Globus pallidus (tissue), 1 donor: ENCODE measurements around the gene ZIC4.

Experiments
- DNase-seq: peaks from one replicate; pipeline ENCODE4 v3.0.0-alpha.2; 2015; ENCODE audit warnings: low spot score

The ZIC4 gene

GRCh38 chr3:147351301-147351700 is 55.0 kb downstream of the ZIC4 start:
- no peak for DNase-seq

- no peak for DNase-seq
Measured at GRCh38 chr3:147348976-147349375, 57.4 kb downstream of the ZIC4 start.

DNA sequence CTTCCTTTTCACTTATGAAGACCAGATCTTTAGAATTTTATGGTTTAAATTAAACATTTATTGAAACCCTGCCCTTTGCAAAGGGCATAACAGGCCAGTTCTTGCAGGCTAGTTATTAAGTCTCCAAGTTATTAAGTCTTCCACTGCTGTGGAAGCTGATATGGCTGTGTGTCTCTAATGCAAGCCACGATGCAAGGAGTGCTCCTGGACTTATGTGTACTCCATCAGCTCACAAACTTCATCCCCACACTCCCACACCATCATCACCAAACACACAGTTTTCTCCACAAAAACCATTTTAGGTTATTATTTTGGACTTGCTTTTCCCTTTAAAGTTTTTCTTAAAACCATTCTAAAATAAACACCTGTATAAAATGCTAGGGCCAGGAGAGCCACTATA is 62.4 kb downstream of the ZIC4 start:
- DNase-seq: no peak

GRCh38 chr3:147341727-147342126 is 64.6 kb downstream of the ZIC4 start:
- DNase-seq: no peak

DNA sequence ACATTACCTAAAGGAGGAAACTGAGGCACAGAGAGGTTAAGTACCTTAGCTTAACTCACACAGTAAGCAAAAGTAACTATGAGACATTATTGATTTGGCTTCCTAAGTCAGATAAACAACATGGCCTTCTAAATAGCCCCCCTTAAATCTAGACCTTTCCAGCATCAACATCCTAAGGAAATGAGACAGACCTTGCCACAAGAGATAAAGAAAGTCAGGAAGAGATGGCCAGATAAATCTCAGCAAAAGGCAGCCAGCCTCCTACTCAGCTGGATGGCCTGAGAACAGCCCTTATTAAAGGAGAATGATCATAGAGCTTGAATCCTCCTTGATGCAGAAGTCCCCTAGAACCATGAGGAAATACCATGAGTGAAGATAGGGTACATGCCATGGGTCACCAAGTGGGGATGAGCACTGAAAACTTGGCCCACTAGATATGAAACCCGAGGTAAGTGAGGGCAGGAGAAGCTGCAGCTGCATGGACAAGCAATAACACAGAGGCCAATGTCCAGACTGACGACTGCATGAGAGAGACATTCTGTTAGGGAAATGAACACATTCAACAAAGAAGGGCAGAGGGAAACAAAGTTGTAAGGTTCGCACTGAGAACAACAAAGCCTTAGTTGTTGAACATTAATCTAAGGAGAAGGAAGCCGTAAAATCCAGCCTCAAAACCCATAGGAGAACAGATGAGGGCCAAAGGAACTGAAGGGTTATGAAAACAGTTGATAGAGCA is 69.6 kb downstream of the ZIC4 start:
- no peak for DNase-seq
